Fibroblast of upper back skin (primary cell): Measurements from ENCODE around the gene CDADC1.
"Not testable (repeated sequence)": the region's sequence is repeated elsewhere in the genome, so short reads cannot be mapped to it uniquely, and the experiment has no call there.

Source experiments
- DNase-seq: peaks from one replicate; pipeline ENCODE4 v3.0.0-alpha.2; 2013

CDADC1 gene

GRCh38 chr13:49240017-49240416 lies 7.7 kb upstream of the CDADC1 start:
- DNase-seq: peak; percentile 24

- no peak for DNase-seq
These were observed 6.4 kb upstream of the CDADC1 start for GRCh38 chr13:49241296-49241695.

- DNase-seq: no peak
These were observed 2.6 kb upstream of the CDADC1 start for GRCh38 chr13:49245101-49245500.

- DNase-seq: no peak
These were observed 679 bp upstream of the CDADC1 start for GRCh38 chr13:49246850-49247642.

- no peak for DNase-seq
These were observed 887 bp downstream of the CDADC1 start for GRCh38 chr13:49248622-49249002.

- no peak for DNase-seq
These were observed 3.6 kb downstream of the CDADC1 start for GRCh38 chr13:49251326-49251725.

- DNase-seq: no peak
These were observed 5.6 kb downstream of the CDADC1 start for GRCh38 chr13:49253310-49253709.

GRCh38 chr13:49254007-49254406 lies 6.3 kb downstream of the CDADC1 start:
- no peak for DNase-seq

GRCh38 chr13:49256841-49257240 lies 9.1 kb downstream of the CDADC1 start:
- peak; percentile 51 for DNase-seq

GRCh38 chr13:49258089-49258796 lies 10.5 kb downstream of the CDADC1 start:
- no peak for DNase-seq

- no peak for DNase-seq
These were observed 11.9 kb downstream of the CDADC1 start for GRCh38 chr13:49259586-49259985.

GRCh38 chr13:49262634-49263033 lies 14.9 kb downstream of the CDADC1 start:
- no peak for DNase-seq

GRCh38 chr13:49265822-49266221 lies 18.1 kb downstream of the CDADC1 start:
- peak; percentile 21 for DNase-seq

- DNase-seq: no peak
These were observed 23.5 kb downstream of the CDADC1 start for GRCh38 chr13:49271264-49271663.

- no peak for DNase-seq
These were observed 24.6 kb downstream of the CDADC1 start for GRCh38 chr13:49272296-49272695.

- no peak for DNase-seq
These were observed 30.5 kb downstream of the CDADC1 start for GRCh38 chr13:49278211-49278610.

GRCh38 chr13:49279112-49279511 lies 31.4 kb downstream of the CDADC1 start:
- DNase-seq: no peak

GRCh38 chr13:49279885-49280284 lies 32.2 kb downstream of the CDADC1 start:
- DNase-seq: no peak

GRCh38 chr13:49287995-49288394 lies 40.3 kb downstream of the CDADC1 start:
- no peak for DNase-seq

GRCh38 chr13:49288458-49288857 lies 40.7 kb downstream of the CDADC1 start:
- DNase-seq: no peak

- peak; percentile 59 for DNase-seq
These were observed 45.2 kb downstream of the CDADC1 start for GRCh38 chr13:49292742-49293486.

GRCh38 chr13:49294723-49295122 lies 47.0 kb downstream of the CDADC1 start:
- not testable (repeated sequence) for DNase-seq

GRCh38 chr13:49295244-49295643 lies 47.5 kb downstream of the CDADC1 start:
- no peak for DNase-seq

- no peak for DNase-seq
These were observed 48.9 kb downstream of the CDADC1 start for GRCh38 chr13:49296659-49297058.
